Natural killer cell treated with Interleukin-12 subunit alpha and Interleukin-12 subunit beta and Interleukin-15 and Interleukin-18, amount 100 ng/mL, for 72 hours (primary cell): Measurements from ENCODE around the gene ALPK3. TPM values are rescaled to one million over a fixed set of nuclear protein-coding genes. Genes with fewer than 3 reads are reported as not detected.

ENCODE experiments used
- ATAC-seq, 2 donors: fragments of 150-1000 bp; cut with Tn5 transposase in 1 of 2; sonication (Bioruptor Pico), chemical (Tn5 transposase) in 1 of 2; 2 replicates each; pipeline ENCODE4 v1.10.0; 2021
- DNase-seq: peaks from one replicate; pipeline ENCODE4 v3.0.0; 2022; ENCODE audit warnings: low spot score
- H3K27ac Mint-ChIP-seq, 2 donors: 1 replicate in 1 of 2; 2 replicates in 1 of 2; pipeline ENCODE4 v1.8.0; 2022; ENCODE audit warnings: mixed read lengths in 2 of 2, mild to moderate bottlenecking in 1 of 2, moderate library complexity in 1 of 2
- H3K27me3 Mint-ChIP-seq, 2 donors: 1 replicate in 1 of 2; 2 replicates in 1 of 2; pipeline ENCODE4 v1.8.0; 2022; ENCODE audit warnings: mixed read lengths in 2 of 2
- H3K36me3 Mint-ChIP-seq: one replicate; pipeline ENCODE4 v1.8.0; 2022; ENCODE audit warnings: mixed read lengths
- H3K4me1 Mint-ChIP-seq, 2 donors: 1 replicate in 1 of 2; 2 replicates in 1 of 2; pipeline ENCODE4 v1.8.0; 2022; ENCODE audit warnings: low read depth in 2 of 2, mixed read lengths in 2 of 2, mild to moderate bottlenecking in 1 of 2
- H3K4me3 Mint-ChIP-seq: one replicate; pipeline ENCODE4 v1.8.0; 2022; ENCODE audit warnings: mixed read lengths
- H3K9me3 Mint-ChIP-seq: 2 replicates; pipeline ENCODE4 v1.8.0; 2022; ENCODE audit warnings: mixed read lengths
- total RNA-seq, 2 donors: library from RNA; stranded (reverse); gene quantifications; one replicate each; pipeline ENCODE4 v1.2.3, GENCODE V29; 2022

ALPK3 gene
- total RNA-seq, 2 donors from 2014 or later = 0.43 to 0.67 TPM

DNA sequence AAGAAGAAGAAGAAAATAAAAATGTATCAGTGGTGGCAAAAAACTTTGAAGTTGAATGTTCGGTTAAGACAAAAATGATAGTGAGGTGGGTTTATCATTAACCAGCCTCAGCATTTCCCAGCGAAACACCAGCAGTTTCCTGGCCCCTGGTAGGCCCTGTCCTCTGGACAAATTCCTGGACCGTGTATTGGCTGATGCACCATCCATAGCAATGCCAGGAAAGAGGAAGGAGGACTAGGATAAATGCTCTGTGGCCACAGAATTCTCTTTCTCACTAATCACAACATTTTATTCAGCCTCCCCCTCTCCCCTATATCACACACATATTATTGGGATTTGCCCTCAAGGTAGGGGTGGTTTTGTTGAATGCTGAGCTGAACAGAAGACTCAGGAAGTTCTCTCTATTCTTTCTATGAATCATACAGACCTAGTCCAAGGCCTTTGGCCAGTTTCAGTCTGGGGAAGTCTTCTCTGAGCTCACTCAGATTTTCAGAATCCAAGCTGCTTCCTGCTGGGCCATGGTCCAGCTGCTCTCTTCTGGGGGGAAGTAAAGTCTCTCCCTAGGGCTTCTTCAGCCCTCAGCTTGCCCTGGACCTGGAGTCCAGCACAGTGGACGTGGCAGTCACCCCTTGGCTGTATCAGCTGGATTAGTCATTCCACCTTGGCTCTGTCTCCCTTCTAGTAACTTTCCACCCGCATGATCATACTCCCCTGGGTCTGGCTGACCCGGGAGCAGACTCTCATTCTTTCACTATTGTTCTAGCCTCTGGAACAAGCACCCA is 94.9 kb downstream of the ALPK3 start:
- ATAC-seq (no peak), DNase-seq (no peak)
- no peak overlapping the region for H3K27ac Mint-ChIP-seq
- H3K9me3 Mint-ChIP-seq = no peaks in the 10 kb centered on the region
- H3K4me1 Mint-ChIP-seq = peaks cover 11 to 13% of the 10 kb centered on the region in 2 donors
- H3K27me3 Mint-ChIP-seq = peaks cover 0 to 3% of the 10 kb centered on the region in 2 donors
- H3K4me3 Mint-ChIP-seq = no peak overlapping the region
- H3K36me3 Mint-ChIP-seq = no peaks in the 10 kb centered on the region

DNA sequence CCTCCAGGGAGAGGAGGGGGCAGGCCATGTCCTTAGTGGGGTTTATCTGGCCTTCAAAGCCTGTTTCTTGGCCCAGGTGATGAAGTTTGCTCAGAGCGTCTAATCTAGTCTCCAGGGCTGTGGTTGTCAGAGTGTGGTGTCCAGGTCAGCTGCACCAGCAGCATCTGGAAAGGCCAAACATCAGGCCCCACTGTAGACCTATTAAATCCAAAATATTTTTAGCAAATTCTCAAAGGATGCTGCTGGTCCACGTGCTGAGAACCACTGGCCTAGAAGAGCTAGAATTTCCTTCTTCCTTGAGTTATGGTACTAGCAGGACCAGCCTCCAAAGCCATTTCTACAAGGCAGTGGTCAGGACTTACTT is 96.2 kb downstream of the ALPK3 start:
- no peaks in the 10 kb centered on the region for H3K9me3 Mint-ChIP-seq
- DNase-seq (no peak), ATAC-seq (no peak)
- peaks cover 0 to 3% of the 10 kb centered on the region in 2 donors for H3K27me3 Mint-ChIP-seq
- no peaks in the 10 kb centered on the region for H3K36me3 Mint-ChIP-seq
- H3K4me1 Mint-ChIP-seq = peaks cover 11 to 13% of the 10 kb centered on the region in 2 donors
- no peak overlapping the region for H3K27ac Mint-ChIP-seq
- no peak overlapping the region for H3K4me3 Mint-ChIP-seq

DNA sequence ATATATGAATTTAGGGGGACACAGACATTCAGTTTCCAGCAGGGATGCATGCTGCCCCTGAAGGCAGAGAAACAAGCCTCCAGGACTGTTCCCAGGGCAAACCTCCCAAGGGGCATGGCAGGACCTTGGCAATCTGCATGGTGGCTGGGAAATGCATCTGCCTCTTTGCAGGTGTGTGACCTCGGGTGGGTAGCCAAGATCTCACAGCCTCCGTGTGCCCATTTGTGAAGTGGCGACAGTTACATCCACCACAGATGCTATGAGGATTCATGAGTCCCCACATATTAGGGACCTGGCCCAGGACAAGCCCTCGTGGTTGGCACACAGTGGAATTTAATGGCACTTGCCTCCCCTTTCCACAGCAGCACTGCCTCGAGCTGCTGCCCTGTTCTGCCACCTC is 97.2 kb downstream of the ALPK3 start:
- ATAC-seq (no peak), DNase-seq (no peak)
- Mint-ChIP-seq H3K27ac (peak overlapping the region in 1 of 2 donors; percentile 84), H3K4me1 (peaks cover 11 to 13% of the 10 kb centered on the region in 2 donors), H3K9me3 (no peaks in the 10 kb centered on the region), H3K36me3 (no peaks in the 10 kb centered on the region), H3K27me3 (peaks cover 0 to 3% of the 10 kb centered on the region in 2 donors), H3K4me3 (no peak overlapping the region)

DNA sequence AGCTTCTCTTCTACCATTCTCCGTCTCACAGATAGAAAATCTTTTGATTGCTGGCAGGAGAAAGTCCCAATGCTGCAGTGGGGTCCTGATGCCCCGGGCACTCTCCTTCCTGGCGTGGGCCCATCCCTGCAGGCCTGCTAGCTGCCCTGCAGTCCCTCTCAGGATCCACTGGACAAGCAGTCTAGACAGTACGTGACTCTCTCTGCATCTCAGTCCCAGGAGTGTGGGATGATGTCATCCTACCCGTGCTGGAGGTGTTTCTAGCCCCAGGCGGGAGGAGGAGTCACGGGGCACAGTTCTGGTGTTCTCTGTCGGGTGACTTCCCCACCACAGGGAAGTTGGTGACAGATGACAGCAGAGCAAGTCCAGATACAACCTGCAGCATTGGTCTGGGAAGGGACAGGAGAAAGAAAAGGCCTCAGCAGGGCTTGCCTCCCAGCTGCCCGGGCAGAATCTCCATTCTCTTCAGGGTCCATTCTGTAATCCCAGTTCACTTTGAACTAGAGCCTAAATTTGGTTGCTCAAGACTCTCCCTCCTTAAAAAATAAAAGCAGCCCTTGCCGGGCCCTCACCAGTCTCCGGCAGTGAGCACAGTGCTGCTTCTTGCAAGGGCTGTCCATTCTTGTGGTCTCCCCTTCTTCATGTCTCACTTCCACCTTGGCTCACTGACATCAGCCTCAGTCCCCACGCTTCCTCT is 97.9 kb downstream of the ALPK3 start:
- peak; percentile 79 to 80 for ATAC-seq
- H3K4me3 Mint-ChIP-seq = peak overlapping the region; percentile 3

DNA sequence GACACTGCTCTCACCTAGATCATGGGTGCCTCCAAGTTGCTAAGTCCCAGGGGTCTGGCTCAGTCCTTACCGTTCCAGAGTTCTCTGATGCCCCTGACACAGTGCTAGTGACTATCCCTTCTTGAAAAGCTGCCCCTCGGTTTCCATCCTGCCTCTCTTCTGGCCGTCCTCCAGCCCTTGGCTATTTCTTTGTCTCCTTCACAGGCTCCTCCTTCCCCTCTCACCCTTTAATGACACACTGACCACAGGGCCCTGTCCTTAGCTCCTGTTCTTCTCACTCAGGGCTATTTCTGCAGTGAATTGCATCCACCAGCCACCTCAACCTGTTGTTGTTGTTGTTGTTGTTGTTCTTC is 98.4 kb downstream of the ALPK3 start:
- peaks cover 11 to 13% of the 10 kb centered on the region in 2 donors for H3K4me1 Mint-ChIP-seq
- H3K9me3 Mint-ChIP-seq = no peaks in the 10 kb centered on the region
- DNase-seq = no peak
- H3K27me3 Mint-ChIP-seq = peaks cover 0 to 3% of the 10 kb centered on the region in 2 donors
- no peaks in the 10 kb centered on the region for H3K36me3 Mint-ChIP-seq
- H3K27ac Mint-ChIP-seq = no peak overlapping the region
- H3K4me3 Mint-ChIP-seq = peak overlapping the region; percentile 3
- peak; percentile 37 to 39 for ATAC-seq

More for the DNA sequence above, 97.9 kb downstream of the ALPK3 start:
- DNase-seq = peak; percentile 69
- no peaks in the 10 kb centered on the region for H3K36me3 Mint-ChIP-seq
- no peaks in the 10 kb centered on the region for H3K9me3 Mint-ChIP-seq
- peaks cover 0 to 3% of the 10 kb centered on the region in 2 donors for H3K27me3 Mint-ChIP-seq
- peak overlapping the region in 1 of 2 donors; percentile 84 for H3K27ac Mint-ChIP-seq
- H3K4me1 Mint-ChIP-seq = peaks cover 11 to 13% of the 10 kb centered on the region in 2 donors

DNA sequence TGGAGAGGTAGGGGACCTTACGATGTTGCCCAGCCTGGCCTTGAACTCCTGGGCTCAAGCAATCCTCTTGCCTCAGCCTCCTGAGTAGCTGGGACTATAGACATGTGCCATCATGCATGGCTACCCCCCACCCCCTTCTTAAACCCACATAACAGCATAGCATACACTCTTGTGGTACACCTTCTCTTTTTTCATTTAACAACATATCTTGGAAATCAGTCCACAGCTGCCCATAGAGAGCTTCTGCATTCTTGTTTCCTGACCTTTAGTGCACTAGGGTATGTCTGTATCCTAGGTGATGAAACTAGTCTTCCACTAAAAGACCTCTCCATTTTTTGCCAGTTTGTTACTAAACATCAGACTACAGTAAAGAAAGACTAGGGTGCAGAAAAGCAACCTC is 100.3 kb downstream of the ALPK3 start:
- Mint-ChIP-seq H3K4me1 (peaks cover 11% of the 10 kb centered on the region in 2 donors), H3K9me3 (no peaks in the 10 kb centered on the region), H3K36me3 (no peaks in the 10 kb centered on the region), H3K27me3 (peaks cover 0 to 3% of the 10 kb centered on the region in 2 donors), H3K27ac (no peak overlapping the region), H3K4me3 (no peak overlapping the region)
- DNase-seq (no peak), ATAC-seq (no peak)

DNA sequence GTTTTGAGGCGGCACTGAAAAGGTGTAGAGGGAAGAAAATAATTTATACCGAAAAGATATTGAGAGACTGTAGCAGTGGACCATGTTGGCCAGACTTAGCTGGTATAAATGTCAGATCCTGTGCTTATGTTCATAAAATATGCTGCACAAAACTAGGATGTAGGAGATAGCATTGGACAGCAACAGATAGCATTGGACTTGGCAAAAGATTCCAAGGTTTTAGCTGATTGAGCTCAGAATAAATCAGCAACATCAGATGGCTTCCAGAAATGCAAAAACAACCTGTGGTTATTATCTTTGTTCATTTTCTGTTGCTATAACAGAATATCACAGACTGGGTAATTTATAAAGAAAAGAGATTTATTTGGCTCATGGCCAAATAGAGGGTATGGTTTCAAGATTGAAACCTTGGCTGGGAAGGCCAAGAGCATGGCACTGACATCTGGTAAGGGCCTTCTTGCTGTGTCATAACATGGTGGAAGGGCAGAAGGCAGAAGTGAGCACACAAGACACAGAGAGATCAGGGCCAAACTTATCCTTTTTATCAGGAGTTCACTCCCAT is 102.0 kb downstream of the ALPK3 start:
- no peaks in the 10 kb centered on the region for H3K9me3 Mint-ChIP-seq
- H3K27me3 Mint-ChIP-seq = peaks cover 0 to 3% of the 10 kb centered on the region in 2 donors
- ATAC-seq = no peak
- H3K4me1 Mint-ChIP-seq = peaks cover 10 to 11% of the 10 kb centered on the region in 2 donors
- no peak for DNase-seq
- H3K36me3 Mint-ChIP-seq = no peaks in the 10 kb centered on the region
- no peak overlapping the region for H3K27ac Mint-ChIP-seq
- no peak overlapping the region for H3K4me3 Mint-ChIP-seq

DNA sequence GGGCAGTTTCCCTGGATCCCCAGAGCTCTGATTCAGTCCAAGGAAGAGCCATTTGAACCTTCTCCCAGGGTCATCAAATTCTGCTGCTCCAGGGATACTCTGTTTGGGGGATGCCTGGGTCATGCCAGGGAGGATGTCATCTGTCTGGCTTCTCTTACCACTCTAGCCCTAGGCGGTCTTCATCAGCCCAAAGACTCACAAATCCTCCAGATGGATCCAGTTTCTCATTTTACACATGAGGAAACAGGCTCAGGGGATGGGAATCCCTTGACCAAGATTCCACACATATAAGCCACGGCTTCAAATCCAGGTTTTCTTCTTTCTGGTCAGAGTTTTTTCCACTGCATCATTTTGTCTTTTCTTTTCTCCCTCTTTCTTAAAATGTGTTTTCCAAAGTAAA is 104.0 kb downstream of the ALPK3 start:
- H3K27ac Mint-ChIP-seq = no peak overlapping the region
- H3K4me1 Mint-ChIP-seq = no peaks in the 10 kb centered on the region
- no peaks in the 10 kb centered on the region for H3K36me3 Mint-ChIP-seq
- no peaks in the 10 kb centered on the region for H3K9me3 Mint-ChIP-seq
- no peaks in the 10 kb centered on the region for H3K27me3 Mint-ChIP-seq
- DNase-seq = no peak
- no peak overlapping the region for H3K4me3 Mint-ChIP-seq
- no peak for ATAC-seq

DNA sequence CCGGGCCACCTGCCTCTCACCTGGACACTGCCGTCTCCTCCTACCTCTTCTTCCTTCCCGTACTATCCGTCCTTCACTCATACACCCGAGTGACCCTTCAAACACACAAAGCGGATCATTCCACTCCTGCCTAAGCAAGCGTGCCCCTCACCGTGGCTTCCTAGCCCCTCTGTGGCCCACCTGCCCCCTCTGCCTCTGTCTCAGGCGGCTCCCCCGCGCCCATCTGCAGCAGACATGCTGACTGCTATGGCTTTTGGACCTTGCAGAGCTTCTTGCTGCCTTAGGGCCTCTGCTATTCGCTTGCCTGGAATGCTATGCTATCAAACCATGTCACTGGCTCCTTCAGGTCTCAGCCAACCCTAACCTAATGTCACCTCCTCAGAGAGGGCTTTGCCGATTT is 105.4 kb downstream of the ALPK3 start:
- no peaks in the 10 kb centered on the region for H3K4me1 Mint-ChIP-seq

More for the DNA sequence above, 105.4 kb downstream of the ALPK3 start:
- ATAC-seq = peak in 1 of 2 donors; percentile 6
- Mint-ChIP-seq H3K27ac (no peak overlapping the region), H3K36me3 (no peaks in the 10 kb centered on the region), H3K9me3 (no peaks in the 10 kb centered on the region), H3K4me3 (no peak overlapping the region), H3K27me3 (no peaks in the 10 kb centered on the region)
- DNase-seq = no peak

Other genes with a start within 250 kb of the ALPK3 start
- gene ZSCAN2, start 216.3 kb upstream of the ALPK3 start, total RNA-seq = 1 to 10 TPM; 5.5 to 9.2 TPM
- 10 to 100 TPM; 19.7 to 41.2 TPM for gene WDR73, start 163.1 kb upstream of the ALPK3 start, total RNA-seq
- 1 to 10 TPM; 3.8 to 7.1 TPM for gene NMB, start 159.2 kb upstream of the ALPK3 start, total RNA-seq
- 100 to 1,000 TPM in 1 of 2 donors, 10 to 100 TPM in 1; 73.0 to 114 TPM for gene SEC11A, start 101.2 kb upstream of the ALPK3 start, total RNA-seq
- gene ZNF592, start 68.8 kb upstream of the ALPK3 start, total RNA-seq = 10 to 100 TPM; 23.7 to 41.3 TPM
- gene SLC28A1, start 67.3 kb downstream of the ALPK3 start, total RNA-seq = not detected
- gene PDE8A, start 164.5 kb downstream of the ALPK3 start, total RNA-seq = 10 to 100 TPM; 27.0 to 32.0 TPM